GM12891 (cell line): ENCODE measurements around the gene SRMS.

Source experiments
- PAX5 ChIP-seq: IDR thresholded peaks from 2 replicates; pipeline ENCODE4 v1.6.1; 2011; ENCODE audit warnings: low read length, moderate library complexity, mild to moderate bottlenecking; ENCODE audit not compliant: insufficient read depth, severe bottlenecking
- POLR2A ChIP-seq: IDR thresholded peaks from 2 replicates; pipeline ENCODE4 v1.6.1; 2011; ENCODE audit warnings: low read depth, low read length, control low read depth
- POLR2AphosphoS5 ChIP-seq: IDR thresholded peaks from 2 replicates; pipeline ENCODE4 v1.6.1; 2011; ENCODE audit warnings: low read depth, low read length, control low read depth
- POU2F2 ChIP-seq: IDR thresholded peaks from 2 replicates; pipeline ENCODE4 v1.6.1; 2011; ENCODE audit warnings: low read depth, mild to moderate bottlenecking, control low read depth, low read length, moderate library complexity
- SPI1 ChIP-seq: IDR thresholded peaks from 2 replicates; pipeline ENCODE4 v1.6.1; 2011; ENCODE audit warnings: low read depth, low read length, control low read depth
- TAF1 ChIP-seq: IDR thresholded peaks from 2 replicates; pipeline ENCODE4 v1.6.1; 2011; ENCODE audit warnings: low read depth, low read length, control low read depth

DNA sequence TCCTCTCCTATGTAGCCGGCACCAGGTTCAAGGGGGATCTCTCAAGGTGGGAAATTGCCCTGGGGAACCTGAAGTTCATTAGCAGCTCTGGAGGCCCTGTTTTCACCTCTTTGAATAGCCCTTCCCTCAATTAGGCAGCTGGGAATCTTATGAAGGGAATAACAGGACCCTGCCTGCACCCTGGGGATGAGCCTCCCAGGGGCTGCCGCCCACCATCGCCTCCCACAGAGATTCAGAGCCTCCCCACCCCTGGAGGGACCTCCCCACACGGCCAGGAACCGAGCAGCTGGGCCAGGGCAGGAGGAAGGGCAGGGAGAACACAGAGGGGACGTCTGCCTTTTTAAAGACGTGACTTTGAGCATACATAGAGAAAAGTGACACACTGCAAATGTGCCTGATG, 44.0 kb downstream of the SRMS start:
- no peak for TF ChIP-seq POLR2A
- no peak for TF ChIP-seq TAF1
- TF ChIP-seq SPI1: no peak
- TF ChIP-seq POLR2AphosphoS5: no peak
- TF ChIP-seq PAX5: no peak
- TF ChIP-seq POU2F2: no peak
